Measurements from ENCODE around the gene DDR2.

- no peak for TF ChIP-seq ZFP3 (CRISPR knock-in tag; IDR thresholded peaks at IDR 0.05)
- TF ChIP-seq ESRRG (CRISPR knock-in tag; IDR thresholded peaks at IDR 0.05): no peak
- TF ChIP-seq SNAI2 (CRISPR knock-in tag; IDR thresholded peaks at IDR 0.05): no peak
- TF ChIP-seq, protein P1, sequence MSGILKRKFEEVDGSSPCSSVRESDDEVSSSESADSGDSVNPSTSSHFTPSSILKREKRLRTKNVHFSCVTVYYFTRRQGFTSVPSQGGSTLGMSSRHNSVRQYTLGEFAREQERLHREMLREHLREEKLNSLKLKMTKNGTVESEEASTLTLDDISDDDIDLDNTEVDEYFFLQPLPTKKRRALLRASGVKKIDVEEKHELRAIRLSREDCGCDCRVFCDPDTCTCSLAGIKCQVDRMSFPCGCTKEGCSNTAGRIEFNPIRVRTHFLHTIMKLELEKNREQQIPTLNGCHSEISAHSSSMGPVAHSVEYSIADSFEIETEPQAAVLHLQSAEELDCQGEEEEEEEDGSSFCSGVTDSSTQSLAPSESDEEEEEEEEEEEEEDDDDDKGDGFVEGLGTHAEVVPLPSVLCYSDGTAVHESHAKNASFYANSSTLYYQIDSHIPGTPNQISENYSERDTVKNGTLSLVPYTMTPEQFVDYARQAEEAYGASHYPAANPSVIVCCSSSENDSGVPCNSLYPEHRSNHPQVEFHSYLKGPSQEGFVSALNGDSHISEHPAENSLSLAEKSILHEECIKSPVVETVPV (CRISPR knock-in tag; IDR thresholded peaks at IDR 0.05): no peak
- TF ChIP-seq BACH2 (CRISPR knock-in tag; IDR thresholded peaks at IDR 0.05; ENCODE audit: borderline replicate concordance): no peak
- no peak for TF ChIP-seq ARNTL (CRISPR knock-in tag; IDR thresholded peaks at IDR 0.05; ENCODE audit: borderline replicate concordance, low read depth)
- TF ChIP-seq, protein P2, sequence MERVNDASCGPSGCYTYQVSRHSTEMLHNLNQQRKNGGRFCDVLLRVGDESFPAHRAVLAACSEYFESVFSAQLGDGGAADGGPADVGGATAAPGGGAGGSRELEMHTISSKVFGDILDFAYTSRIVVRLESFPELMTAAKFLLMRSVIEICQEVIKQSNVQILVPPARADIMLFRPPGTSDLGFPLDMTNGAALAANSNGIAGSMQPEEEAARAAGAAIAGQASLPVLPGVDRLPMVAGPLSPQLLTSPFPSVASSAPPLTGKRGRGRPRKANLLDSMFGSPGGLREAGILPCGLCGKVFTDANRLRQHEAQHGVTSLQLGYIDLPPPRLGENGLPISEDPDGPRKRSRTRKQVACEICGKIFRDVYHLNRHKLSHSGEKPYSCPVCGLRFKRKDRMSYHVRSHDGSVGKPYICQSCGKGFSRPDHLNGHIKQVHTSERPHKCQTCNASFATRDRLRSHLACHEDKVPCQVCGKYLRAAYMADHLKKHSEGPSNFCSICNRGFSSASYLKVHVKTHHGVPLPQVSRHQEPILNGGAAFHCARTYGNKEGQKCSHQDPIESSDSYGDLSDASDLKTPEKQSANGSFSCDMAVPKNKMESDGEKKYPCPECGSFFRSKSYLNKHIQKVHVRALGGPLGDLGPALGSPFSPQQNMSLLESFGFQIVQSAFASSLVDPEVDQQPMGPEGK (CRISPR knock-in tag; IDR thresholded peaks at IDR 0.05; ENCODE audit: borderline replicate concordance): no peak
- peak; percentile 66; the same call in 1 of the 2 replicates for TF ChIP-seq ZNF8 (CRISPR knock-in tag; IDR thresholded peaks at IDR 0.05)
- TF ChIP-seq, protein P3, sequence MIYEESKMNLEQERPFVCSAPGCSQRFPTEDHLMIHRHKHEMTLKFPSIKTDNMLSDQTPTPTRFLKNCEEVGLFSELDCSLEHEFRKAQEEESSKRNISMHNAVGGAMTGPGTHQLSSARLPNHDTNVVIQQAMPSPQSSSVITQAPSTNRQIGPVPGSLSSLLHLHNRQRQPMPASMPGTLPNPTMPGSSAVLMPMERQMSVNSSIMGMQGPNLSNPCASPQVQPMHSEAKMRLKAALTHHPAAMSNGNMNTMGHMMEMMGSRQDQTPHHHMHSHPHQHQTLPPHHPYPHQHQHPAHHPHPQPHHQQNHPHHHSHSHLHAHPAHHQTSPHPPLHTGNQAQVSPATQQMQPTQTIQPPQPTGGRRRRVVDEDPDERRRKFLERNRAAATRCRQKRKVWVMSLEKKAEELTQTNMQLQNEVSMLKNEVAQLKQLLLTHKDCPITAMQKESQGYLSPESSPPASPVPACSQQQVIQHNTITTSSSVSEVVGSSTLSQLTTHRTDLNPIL (CRISPR knock-in tag; IDR thresholded peaks at IDR 0.05; ENCODE audit: low read depth): no peak
- no peak for TF ChIP-seq GLIS3 (CRISPR knock-in tag; IDR thresholded peaks at IDR 0.05)
- TF ChIP-seq ZNF565 (CRISPR knock-in tag; conservative IDR thresholded peaks at IDR 0.05; ENCODE audit: low read depth): no peak
- no peak for TF ChIP-seq RARB (CRISPR knock-in tag; IDR thresholded peaks at IDR 0.05)
- no peak for TF ChIP-seq ZFP30 (CRISPR knock-in tag; IDR thresholded peaks at IDR 0.05)
Measured at GRCh38 chr1:162632217-162632666, at the start of gene DDR2.

All from SK-N-SH treated with all-trans-retinoic acid at 6 μM for 48 hours (cell line).